ENCODE measurements around the gene AQP10.
"Not testable (repeated sequence)": the region's sequence is repeated elsewhere in the genome, so short reads cannot be mapped to it uniquely, and the experiment has no call there.

The AQP10 gene

DNA sequence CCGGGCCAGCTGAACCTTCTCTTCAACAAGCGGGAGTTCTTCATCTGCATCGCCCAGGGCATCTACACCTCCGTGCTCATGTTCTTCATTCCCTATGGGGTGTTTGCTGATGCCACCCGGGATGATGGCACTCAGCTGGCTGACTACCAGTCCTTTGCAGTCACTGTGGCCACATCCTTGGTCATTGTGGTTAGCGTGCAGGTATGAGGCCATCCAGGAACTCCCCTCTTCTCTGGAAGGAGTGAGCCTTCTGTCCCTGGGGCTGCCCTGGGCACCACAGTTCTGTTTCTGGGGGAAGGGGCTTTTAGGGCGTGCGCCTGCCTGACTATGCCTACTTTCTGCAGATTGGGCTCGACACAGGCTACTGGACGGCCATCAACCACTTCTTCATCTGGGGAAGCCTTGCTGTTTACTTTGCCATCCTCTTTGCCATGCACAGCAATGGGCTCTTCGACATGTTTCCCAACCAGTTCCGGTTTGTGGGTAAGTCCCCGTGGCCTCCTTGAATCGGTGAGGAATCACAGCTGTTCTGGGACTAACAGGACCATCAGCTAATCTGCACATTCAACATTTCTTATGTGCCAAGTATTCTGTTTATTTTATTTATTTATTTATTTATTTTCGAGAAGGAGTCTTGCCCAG lies 25.5 kb downstream of the AQP10 start:
- no peak for DNase-seq

DNA sequence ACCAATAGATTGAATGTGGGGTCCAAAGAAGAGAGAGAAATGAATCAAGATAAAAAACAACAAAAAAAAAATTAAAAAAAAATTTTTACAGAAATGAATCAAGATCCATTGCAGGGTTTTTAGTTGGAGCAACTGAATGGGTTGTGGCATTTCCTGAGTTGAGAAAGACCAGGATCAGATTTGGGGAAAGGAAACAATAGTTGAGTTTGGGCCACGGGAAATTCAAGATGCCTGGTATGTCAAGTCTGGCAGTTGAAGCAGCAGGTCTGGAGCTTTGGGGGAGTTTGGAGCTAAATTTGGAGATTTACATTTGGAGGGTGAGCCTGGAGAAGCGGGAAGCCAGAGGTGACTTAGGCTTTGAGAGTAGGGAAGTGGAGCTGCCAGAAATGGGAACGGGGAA lies 27.1 kb downstream of the AQP10 start:
- no peak for DNase-seq

DNA sequence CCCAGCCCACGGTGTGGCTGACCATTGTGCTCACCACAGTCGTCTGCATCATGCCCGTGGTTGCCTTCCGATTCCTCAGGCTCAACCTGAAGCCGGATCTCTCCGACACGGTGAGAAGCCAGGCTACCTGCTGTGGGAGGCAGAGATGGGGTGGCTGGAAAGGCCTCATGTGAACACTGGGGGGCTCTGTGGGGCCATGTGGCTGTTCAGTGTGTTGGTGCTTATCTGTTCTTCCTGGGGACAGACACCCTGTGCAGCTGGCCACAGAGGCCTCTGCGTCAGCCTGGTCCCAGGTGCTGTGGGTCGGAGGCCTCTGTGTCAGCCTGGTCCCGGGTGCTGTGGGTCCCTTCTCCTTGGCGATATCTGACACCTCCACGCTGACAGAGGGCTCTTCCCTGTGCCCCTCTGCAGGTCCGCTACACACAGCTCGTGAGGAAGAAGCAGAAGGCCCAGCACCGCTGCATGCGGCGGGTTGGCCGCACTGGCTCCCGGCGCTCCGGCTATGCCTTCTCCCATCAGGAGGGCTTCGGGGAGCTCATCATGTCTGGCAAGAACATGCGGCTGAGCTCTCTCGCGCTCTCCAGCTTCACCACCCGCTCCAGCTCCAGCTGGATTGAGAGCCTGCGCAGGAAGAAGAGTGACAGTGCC lies 27.7 kb downstream of the AQP10 start:
- no peak for DNase-seq

DNA sequence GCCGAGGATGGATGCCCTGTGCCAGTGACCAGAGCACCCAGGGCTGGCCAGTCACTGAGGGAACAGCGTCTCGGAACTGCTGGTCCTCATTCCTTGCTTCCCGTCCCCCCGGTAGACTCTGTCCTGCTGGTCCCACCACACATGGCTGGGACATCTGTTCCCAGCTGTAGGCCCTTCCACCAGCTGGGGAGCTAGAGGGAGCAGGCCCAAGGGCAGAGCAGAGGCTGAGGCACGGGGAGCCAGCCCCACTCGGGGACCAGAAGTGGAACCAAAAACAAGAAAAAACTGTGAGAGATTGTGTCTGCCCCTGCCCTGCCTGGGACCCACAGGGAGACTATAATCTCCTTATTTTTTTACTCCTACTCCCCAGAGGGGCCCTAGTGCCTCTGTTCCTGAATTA lies 28.2 kb downstream of the AQP10 start:
- DNase-seq = no peak

DNA sequence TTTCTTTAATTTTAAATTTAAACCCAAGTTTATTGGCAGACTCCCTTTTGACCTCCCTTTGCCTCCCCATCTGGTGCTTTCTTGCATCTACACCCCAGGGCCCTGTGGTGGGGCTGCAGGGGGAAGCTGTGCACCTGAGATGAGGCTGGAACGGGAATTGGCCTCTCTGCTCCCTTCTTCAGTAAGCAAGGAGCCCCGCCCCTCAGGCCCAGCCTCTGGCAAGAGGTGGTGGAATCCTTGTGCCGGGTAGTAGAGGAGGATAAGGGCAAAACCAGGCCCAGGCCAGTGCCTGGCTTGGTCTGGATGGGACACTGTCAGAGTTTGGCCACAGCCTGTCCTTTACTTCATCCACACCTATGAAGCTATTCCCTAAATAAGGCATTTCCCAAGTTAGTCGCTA lies 29.5 kb downstream of the AQP10 start:
- DNase-seq = no peak

DNA sequence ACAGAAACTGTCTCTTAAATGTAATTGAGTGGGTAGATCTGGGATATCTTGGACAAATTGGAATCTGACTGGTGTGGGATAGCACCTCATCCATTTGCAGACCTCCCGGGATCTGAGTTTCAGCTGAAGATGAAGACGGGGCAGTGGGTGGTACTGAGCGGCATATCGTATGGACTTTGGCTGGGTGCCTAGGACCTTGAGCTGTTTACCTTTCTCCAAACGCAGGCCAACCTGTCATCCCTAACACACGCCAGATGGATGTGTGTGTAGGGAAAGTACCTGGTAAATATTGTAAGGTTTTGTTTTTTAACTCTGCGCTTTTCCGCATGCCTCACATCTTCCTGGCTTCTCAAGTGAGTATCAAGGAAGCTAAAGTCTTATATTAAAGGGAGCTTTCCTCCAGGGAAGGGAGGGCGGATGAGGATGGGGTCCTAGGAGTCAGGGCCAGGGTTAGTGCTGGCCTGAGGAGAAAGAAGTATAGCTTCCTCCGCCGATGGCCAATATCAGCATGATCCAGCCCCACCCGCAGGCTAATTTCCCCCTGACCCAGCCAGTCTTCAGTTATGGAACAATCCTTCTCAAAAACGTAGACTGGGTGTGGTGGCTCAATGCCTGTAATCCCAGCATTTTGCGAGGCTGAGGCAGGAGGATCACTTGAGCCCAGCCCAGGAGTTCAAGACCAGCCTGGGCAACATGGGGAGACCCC lies 30.6 kb downstream of the AQP10 start:
- DNase-seq = no peak

DNA sequence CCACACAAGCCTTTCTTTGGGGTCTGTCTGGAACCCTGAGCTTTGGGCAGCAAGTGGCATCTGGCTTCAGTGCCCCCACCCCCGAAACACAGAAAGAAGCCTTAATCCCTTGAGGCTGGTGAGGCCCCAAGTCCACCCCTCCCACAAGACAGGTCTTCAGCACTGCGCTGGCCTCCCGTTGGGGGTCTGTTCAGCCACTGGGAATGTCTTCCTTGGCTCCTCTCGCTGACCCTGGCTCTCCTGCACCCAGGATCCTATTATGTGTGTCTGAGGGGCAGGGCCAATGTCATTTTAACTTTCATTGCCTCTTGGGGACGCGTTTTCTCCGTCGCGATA lies 31.3 kb downstream of the AQP10 start:
- no peak for DNase-seq

DNA sequence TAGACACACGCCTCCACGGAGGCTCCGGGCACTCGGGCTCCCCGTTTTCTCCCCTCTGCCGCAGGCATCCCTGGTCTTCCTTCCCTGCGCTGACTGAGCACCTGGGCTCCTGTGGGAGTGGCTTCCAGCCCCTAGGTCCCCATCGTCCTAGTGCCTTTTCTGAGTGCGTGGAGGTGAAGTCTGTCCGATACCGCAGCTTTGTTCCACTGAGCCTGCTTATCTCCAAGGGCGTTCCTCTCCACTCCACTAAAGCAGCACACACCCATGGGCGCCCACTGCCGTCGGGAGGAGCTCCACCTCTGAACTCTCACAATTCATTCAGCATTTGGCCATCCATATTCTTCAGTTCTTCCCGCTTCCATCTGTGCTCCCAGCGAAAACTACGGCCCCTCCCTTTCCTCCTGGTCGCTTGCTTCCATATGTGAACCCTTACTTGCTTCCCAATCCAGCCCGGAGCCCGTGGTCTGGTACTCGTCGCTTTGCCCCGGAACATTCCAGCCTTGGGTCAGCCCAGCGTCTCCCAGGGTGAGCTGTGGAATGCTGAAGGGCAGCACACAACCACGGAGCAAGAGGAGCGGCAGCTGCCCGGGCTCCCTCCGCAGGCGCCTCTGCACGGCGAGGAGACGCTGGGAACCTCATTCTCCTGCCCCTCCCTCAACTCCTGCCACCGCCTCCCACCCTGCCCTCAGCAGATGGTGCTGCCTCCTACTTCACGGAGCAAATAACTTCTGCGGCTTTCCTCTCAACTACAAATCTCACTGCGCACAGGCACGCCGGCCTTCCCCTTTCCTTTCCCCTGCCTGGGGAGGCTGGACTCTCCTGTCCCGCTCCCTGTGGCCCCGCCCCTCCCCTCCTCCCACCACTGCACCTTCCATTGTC lies 31.9 kb downstream of the AQP10 start:
- DNase-seq = peak; percentile 61

DNA sequence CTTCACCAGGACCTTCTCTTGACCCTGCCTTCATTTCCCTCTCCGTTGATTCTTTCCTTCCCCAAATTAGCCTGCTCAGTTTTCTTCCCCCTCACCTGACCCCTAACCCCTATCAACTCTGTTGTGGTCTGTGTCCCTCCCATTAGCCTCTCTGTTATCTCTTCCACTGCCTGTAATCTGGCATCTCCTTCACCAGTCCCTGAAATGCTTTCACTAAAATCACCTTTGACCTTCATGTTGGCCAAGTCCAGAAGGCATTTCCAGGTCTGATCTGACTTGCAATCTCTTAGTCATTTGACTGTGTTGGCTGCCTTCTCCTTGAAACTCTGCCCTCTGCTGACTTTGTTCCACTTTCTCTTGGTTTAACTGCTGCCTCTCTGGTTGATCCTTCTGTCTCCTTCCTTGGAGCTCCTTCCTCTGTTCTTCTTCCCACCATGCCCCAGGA lies 32.6 kb downstream of the AQP10 start:
- DNase-seq = no peak

DNA sequence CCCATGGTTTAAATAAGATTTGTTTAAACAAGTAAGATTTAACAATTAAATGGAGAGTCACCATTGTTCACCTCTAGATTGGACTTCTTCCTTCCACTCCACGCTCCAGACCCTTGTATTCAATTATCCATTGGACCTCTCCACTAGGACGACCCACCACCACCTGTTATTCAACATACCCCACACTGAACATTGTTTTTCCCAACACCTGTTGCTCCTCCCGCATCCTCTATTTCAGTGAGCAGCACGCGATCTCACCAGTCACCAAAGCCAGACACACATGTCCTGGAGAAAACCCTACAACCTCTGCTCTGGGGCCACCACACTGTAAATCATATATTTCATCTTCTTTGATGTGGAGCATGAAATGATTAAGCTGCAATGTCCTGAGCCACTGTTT lies 33.1 kb downstream of the AQP10 start:
- no peak for DNase-seq

DNA sequence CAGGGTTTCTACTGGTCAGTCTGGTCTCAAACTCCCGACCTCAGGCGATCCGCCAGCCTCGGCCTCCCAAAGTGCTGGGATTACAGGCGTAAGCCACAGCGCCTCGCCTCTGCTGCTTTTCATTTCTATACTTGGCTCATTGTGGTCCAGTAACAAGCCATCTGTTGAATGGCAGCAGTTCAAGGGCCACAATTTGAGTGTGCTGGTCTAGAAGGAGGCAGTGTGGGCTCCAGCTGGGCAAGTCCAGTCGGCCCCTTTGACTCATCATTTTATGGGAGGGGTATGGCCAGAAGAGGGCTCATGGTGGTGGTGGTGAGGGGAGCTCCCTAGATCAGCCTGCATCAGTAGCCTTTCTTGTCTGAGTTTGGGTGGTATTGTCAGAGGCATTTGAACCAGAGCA lies 37.6 kb downstream of the AQP10 start:
- DNase-seq = no peak

DNA sequence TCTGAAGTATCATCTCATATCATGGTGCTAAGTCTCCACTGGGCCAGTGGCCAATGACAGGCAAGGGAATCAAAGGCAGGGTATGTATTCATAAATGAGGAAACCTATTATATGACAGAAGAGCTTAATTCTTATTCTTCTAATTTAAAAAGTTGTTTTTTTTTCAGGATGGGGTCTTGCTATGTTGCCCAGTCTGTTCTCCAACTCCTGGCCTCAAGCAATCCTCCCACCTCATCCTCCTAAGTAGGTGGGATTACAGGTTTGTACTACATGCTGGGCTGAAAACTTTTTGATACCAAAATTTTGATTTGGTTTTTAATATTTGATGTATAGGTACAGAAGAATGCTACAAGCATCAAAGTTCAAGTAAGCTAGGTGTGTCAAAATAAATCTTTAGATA lies 39.4 kb downstream of the AQP10 start:
- no peak for DNase-seq

DNA sequence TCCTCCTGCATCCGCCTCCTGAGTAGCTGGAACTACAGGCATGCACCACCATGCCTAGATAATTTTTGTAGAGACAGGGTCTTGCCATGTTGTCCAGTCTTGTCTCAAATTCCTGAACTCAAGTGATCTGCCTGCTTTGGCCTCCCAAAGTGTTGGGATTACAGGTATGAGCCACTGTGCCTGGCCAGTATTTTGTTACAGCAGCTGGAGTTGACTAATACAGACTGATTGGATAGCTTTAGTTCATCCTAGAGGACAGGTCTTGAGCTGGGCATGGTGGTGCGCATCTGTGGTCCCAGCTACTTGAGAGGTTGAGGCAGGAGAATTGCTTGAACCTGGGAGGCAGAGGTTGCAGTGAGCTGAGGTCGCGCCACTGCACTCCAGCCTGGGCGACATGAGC lies 40.0 kb downstream of the AQP10 start:
- not testable (repeated sequence) for DNase-seq

DNA sequence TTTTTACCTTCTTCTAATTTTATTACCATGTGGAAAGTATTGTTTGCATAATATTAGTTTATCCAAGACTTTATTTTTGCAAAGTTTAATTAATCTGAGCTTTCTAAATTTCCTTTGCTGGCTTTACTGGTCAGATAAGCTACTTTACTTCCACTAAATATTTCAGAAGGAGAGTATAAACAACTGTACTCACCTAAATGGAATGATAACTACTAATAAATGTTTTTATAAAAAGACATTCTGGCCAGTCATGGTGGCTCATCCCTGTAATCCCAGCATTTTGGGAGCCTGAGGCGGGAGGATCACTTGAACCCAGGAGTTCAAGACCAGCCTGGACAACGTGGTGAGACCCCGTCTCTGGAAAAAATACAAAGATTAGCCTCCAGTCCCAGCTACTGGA lies 40.5 kb downstream of the AQP10 start:
- DNase-seq = no peak

DNA sequence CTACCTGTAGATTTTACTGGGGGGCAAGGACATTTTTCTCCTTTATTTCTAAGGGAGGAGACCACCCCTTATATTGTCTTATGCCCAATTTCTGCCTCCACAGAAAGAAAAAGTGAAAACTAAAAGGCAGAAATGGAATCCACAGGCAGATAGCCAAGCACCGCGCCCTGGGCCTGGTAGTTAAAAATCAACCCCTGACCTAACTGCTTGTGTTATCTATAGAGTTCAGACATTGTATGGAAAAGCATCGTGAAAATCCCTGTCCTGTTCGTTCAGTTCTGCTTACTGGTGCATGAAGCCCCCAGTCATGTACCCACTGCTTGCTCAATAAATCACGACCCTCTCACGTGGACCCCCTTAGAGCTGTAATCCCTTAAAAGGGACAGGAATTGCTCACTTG lies 50.5 kb downstream of the AQP10 start:
- no peak for DNase-seq

DNA sequence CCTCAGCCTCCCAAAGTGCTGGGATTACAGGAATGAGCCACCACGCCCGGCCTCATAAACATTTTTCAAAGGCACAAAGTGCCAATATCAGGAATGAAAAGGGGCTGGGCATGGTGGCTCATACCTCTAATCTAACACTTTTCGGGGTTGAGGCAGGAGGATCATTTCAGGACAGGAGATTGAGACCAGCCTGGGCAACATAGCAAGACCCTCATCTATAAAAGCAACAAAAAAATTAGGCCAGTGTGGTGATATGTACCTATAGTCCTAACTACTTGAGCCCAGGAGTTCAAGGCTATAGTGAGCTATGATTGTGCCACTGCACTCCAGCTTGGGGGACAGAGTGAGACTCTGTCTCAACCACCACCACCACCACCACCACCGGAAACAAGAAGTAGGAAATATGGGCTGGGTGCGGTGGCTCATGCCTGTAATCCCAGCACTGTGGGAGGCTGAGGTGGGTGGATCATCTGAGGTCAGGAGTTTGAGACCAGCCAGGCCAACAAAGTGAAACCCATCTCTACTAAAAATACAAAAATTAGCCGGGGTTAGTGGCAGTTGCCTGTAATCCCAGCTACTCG lies 53.0 kb downstream of the AQP10 start:
- DNase-seq = not testable (repeated sequence)
